ENCODE measurements around the gene FBXL17.

FBXL17 gene

GRCh38 chr5:108255468-108255867 is 126.4 kb downstream of the FBXL17 start:
- H3K4me1 ChIP-seq (ENCODE audit: low read length), result no peaks in the 10 kb centered on the region
- no peaks in the 10 kb centered on the region for H3K27me3 ChIP-seq (ENCODE audit: low read depth, low read length)
- H4K20me1 ChIP-seq (ENCODE audit: insufficient read depth, low read length), result no peaks in the 10 kb centered on the region
- H2AFZ ChIP-seq (ENCODE audit: low read depth, low read length), result no peak overlapping the region
- H3K9me3 ChIP-seq (ENCODE audit: insufficient read depth, low read length), result no peaks in the 10 kb centered on the region
- H3K36me3 ChIP-seq (replicated peaks; ENCODE audit: low read depth, low read length), result no peaks in the 10 kb centered on the region
- TF ChIP-seq CTCF (IDR thresholded peaks at IDR 0.05; ENCODE audit: low read depth, low read length) (no peak), EZH2phosphoT487 (IDR thresholded peaks at IDR 0.05; ENCODE audit: low read depth) (no peak)
- H3K4me3 ChIP-seq (ENCODE audit: low read length), result no peak overlapping the region
- H3K4me2 ChIP-seq (ENCODE audit: low read length), result no peak overlapping the region
- H3K79me2 ChIP-seq (ENCODE audit: low read length), result no peaks in the 10 kb centered on the region
- no peak overlapping the region for H3K27ac ChIP-seq (ENCODE audit: low read length)
- no peak overlapping the region for H3K9ac ChIP-seq (ENCODE audit: low read length)

- no peaks in the 10 kb centered on the region for H3K4me1 ChIP-seq (ENCODE audit: low read length)
- no peak overlapping the region for H3K4me3 ChIP-seq (ENCODE audit: low read length)
- H3K9me3 ChIP-seq (ENCODE audit: insufficient read depth, low read length), result no peaks in the 10 kb centered on the region
- no peaks in the 10 kb centered on the region for H3K79me2 ChIP-seq (ENCODE audit: low read length)
- no peak for TF ChIP-seq CTCF (IDR thresholded peaks at IDR 0.05; ENCODE audit: low read depth, low read length)
- TF ChIP-seq EZH2phosphoT487 (IDR thresholded peaks at IDR 0.05; ENCODE audit: low read depth), result no peak
- no peaks in the 10 kb centered on the region for H4K20me1 ChIP-seq (ENCODE audit: insufficient read depth, low read length)
- H3K27me3 ChIP-seq (ENCODE audit: low read depth, low read length), result no peaks in the 10 kb centered on the region
- no peak overlapping the region for H2AFZ ChIP-seq (ENCODE audit: low read depth, low read length)
- H3K9ac ChIP-seq (ENCODE audit: low read length), result no peak overlapping the region
- no peaks in the 10 kb centered on the region for H3K36me3 ChIP-seq (replicated peaks; ENCODE audit: low read depth, low read length)
- H3K4me2 ChIP-seq (ENCODE audit: low read length), result no peak overlapping the region
- H3K27ac ChIP-seq (ENCODE audit: low read length), result no peak overlapping the region
Observed at GRCh38 chr5:108251350-108251749, 130.5 kb downstream of the FBXL17 start.

DNA sequence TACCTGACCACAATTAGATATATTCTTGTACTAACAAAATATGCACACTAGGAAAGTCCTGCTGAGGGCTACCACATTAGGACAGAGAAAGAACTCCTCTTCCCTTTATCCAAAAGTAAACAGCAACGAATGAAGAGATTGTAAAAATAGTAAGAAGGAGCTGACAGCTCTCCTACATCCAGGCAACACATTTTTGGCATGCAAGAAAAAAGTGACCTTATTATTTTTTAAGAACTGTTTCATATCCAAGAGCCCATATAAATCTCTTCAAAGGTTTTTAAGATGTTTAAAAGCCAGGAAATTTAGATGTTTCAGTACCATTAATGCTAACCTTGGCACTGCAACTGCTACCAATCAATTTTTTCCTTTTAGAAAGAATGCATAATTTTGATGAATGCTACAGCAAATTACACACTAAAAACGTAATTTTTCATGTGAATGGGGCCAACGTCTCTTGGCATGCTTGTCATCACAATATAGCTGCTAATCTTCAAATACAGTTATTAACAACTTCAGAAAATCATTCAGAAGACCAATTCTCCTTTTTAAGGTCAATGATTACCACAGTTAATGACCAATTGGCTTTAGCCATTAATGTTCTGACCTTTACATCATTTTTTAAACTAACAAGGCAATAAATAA is 132.0 kb downstream of the FBXL17 start:
- Histone ChIP-seq H3K4me3 (ENCODE audit: low read length) (no peak overlapping the region), H3K36me3 (replicated peaks; ENCODE audit: low read depth, low read length) (no peaks in the 10 kb centered on the region), H3K27ac (ENCODE audit: low read length) (no peak overlapping the region), H4K20me1 (ENCODE audit: insufficient read depth, low read length) (no peaks in the 10 kb centered on the region), H3K4me2 (ENCODE audit: low read length) (no peak overlapping the region), H2AFZ (ENCODE audit: low read depth, low read length) (no peak overlapping the region), H3K4me1 (ENCODE audit: low read length) (no peaks in the 10 kb centered on the region), H3K27me3 (ENCODE audit: low read depth, low read length) (no peaks in the 10 kb centered on the region), H3K9ac (ENCODE audit: low read length) (no peak overlapping the region), H3K9me3 (ENCODE audit: insufficient read depth, low read length) (no peaks in the 10 kb centered on the region), H3K79me2 (ENCODE audit: low read length) (no peaks in the 10 kb centered on the region)
- TF ChIP-seq EZH2phosphoT487 (IDR thresholded peaks at IDR 0.05; ENCODE audit: low read depth) (no peak), CTCF (IDR thresholded peaks at IDR 0.05; ENCODE audit: low read depth, low read length) (no peak)

DNA sequence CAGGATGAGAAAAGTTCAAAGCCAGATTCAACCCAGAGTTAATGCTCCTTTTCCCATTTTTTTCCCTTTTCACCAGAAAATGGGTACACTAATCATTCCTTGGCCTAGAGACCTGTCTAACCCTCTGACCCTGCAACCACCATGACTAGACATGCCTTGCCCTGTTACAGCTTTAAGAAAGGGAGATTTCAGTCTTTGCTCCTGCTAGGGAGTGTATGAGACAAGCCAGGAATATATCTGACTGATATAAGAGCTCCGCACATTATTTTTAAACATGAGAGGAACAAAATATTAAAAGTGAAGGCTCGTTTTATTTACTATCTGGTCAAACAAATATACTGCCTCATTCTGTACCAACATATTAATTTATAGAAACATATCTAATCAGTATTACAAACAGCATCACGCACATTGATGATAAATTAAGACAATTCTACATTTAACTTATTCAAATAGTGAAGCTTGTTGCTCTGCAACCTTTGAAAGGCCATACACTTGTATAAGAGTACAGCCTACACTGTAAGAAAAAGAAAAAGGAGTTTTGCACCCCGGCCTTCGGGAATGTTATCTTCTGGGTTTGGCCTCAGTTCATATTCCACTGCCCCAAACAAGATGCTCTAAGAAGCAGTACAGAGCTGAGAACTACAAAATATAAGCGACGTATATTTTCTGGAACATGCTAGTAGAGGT is 132.7 kb downstream of the FBXL17 start:
- H3K4me1 ChIP-seq (ENCODE audit: low read length), result no peaks in the 10 kb centered on the region
- H3K36me3 ChIP-seq (replicated peaks; ENCODE audit: low read depth, low read length), result no peaks in the 10 kb centered on the region
- no peak for TF ChIP-seq EZH2phosphoT487 (IDR thresholded peaks at IDR 0.05; ENCODE audit: low read depth)
- TF ChIP-seq CTCF (IDR thresholded peaks at IDR 0.05; ENCODE audit: low read depth, low read length), result no peak

More for the DNA sequence above, 132.7 kb downstream of the FBXL17 start:
- no peaks in the 10 kb centered on the region for H3K79me2 ChIP-seq (ENCODE audit: low read length)
- H4K20me1 ChIP-seq (ENCODE audit: insufficient read depth, low read length), result no peaks in the 10 kb centered on the region
- no peaks in the 10 kb centered on the region for H3K27me3 ChIP-seq (ENCODE audit: low read depth, low read length)
- H3K27ac ChIP-seq (ENCODE audit: low read length), result no peak overlapping the region
- H3K4me3 ChIP-seq (ENCODE audit: low read length), result no peak overlapping the region
- H2AFZ ChIP-seq (ENCODE audit: low read depth, low read length), result no peak overlapping the region
- H3K9me3 ChIP-seq (ENCODE audit: insufficient read depth, low read length), result no peaks in the 10 kb centered on the region
- H3K4me2 ChIP-seq (ENCODE audit: low read length), result no peak overlapping the region
- no peak overlapping the region for H3K9ac ChIP-seq (ENCODE audit: low read length)

Data from OCI-LY3 (cell line).